Keratinocyte (primary cell): ENCODE measurements around the gene SPATA16. TPM values are rescaled to one million over a fixed set of nuclear protein-coding genes. Genes with fewer than 3 reads are reported as not detected.
"Not testable (repeated sequence)": the region's sequence is repeated elsewhere in the genome, so short reads cannot be mapped to it uniquely, and the experiment has no call there.

Source experiments
- DNase-seq: peaks from one replicate; pipeline ENCODE4 v3.0.0-alpha.2; 2011; ENCODE audit warnings: low read depth, missing footprints, low spot score
- FAIRE-seq: peaks from 2 replicates; lab custom pipeline; 2011; peaks lifted over from hg19 to GRCh38; lab: Jason Lieb, UNC
- H2AFZ ChIP-seq: 2 replicates; pipeline ENCODE4 v1.6.0; 2012; ENCODE audit warnings: low read length, control low read depth, inconsistent platforms; ENCODE audit not compliant: control insufficient read depth
- H3K27ac ChIP-seq: 2 replicates; pipeline ENCODE4 v1.5.1; 2011; ENCODE audit warnings: low read length; ENCODE audit not compliant: control insufficient read depth, insufficient read depth
- H3K27me3 ChIP-seq: 3 replicates; pipeline ENCODE4 v1.6.0; 2011; ENCODE audit warnings: low read length; ENCODE audit not compliant: control insufficient read depth, insufficient read depth; ENCODE audit errors: extremely low read depth
- H3K36me3 ChIP-seq, 2 experiments: 2 replicates in 1 of 2; 3 replicates in 1 of 2; pipeline ENCODE4 v1.5.1; 2011; ENCODE audit warnings: low read length in 2 of 2, mild to moderate bottlenecking in 1 of 2; ENCODE audit not compliant: control insufficient read depth in 2 of 2, insufficient read depth in 2 of 2; ENCODE audit errors: extremely low read depth in 1 of 2
- H3K4me1 ChIP-seq: 3 replicates; pipeline ENCODE4 v1.5.1; 2011; ENCODE audit warnings: low read length; ENCODE audit not compliant: control insufficient read depth, insufficient read depth; ENCODE audit errors: extremely low read depth
- H3K4me2 ChIP-seq: 3 replicates; pipeline ENCODE4 v1.6.0; 2011; ENCODE audit warnings: low read depth, low read length; ENCODE audit not compliant: control insufficient read depth, insufficient read depth; ENCODE audit errors: extremely low read depth
- H3K4me3 ChIP-seq, 3 experiments: fragments of 200-600 bp in 1 of 3; sonication (generic) in 1 of 3; 2 replicates in 2 of 3; 3 replicates in 1 of 3; pipeline ENCODE4 v1.5.1; 2011 to 2016; ENCODE audit warnings: low read length in 3 of 3, mild to moderate bottlenecking in 3 of 3, control low read depth in 2 of 3, inconsistent platforms in 1 of 3, low read depth in 1 of 3, mixed read lengths in 1 of 3, mixed run types in 1 of 3, moderate library complexity in 1 of 3; ENCODE audit not compliant: control insufficient read depth in 2 of 3, insufficient read depth in 2 of 3; ENCODE audit errors: extremely low read depth in 1 of 3
- H3K79me2 ChIP-seq: 2 replicates; pipeline ENCODE4 v1.6.0; 2012; ENCODE audit warnings: low read length; ENCODE audit not compliant: control insufficient read depth, insufficient read depth
- H3K9ac ChIP-seq: 3 replicates; pipeline ENCODE4 v1.6.0; 2011; ENCODE audit warnings: low read length; ENCODE audit not compliant: control insufficient read depth, insufficient read depth; ENCODE audit errors: extremely low read depth
- H3K9me1 ChIP-seq: 3 replicates; pipeline ENCODE4 v1.6.0; 2011; ENCODE audit warnings: low read length; ENCODE audit not compliant: control insufficient read depth, insufficient read depth; ENCODE audit errors: extremely low read depth
- H3K9me3 ChIP-seq: 2 replicates; pipeline ENCODE4 v1.5.1; 2012; ENCODE audit warnings: low read depth, low read length; ENCODE audit not compliant: control insufficient read depth
- H4K20me1 ChIP-seq: 3 replicates; pipeline ENCODE4 v1.6.0; 2011; ENCODE audit warnings: low read length; ENCODE audit not compliant: control insufficient read depth, insufficient read depth; ENCODE audit errors: extremely low read depth
- CTCF ChIP-seq, 3 experiments: IDR thresholded peaks in 1 of 3; conservative IDR thresholded peaks in 1 of 3; optimal IDR thresholded peaks in 1 of 3; 2 replicates in 2 of 3; 3 replicates in 1 of 3; pipeline versions ENCODE3 to v1.5.1; 2011; ENCODE audit warnings: low read length in 3 of 3, mild to moderate bottlenecking in 3 of 3, moderate library complexity in 2 of 3, control low read depth in 1 of 3, inconsistent platforms in 1 of 3; ENCODE audit not compliant: insufficient read depth in 2 of 3; ENCODE audit errors: extremely low read depth in 1 of 3
- EZH2 ChIP-seq: IDR thresholded peaks from one replicate; pipeline ENCODE4 v1.6.1; 2012; ENCODE audit warnings: inconsistent platforms, mild to moderate bottlenecking, low read length, moderate library complexity
- dilution Hi-C: fragments of 300-500 bp; cut with MboI; formaldehyde crosslinking; loops from one replicate; pipeline ENCODE4 v1.7.0; 2020; ENCODE audit warnings: low sequenced_read_pairs; ENCODE audit not compliant: extremely low pct_ligation_motif_present
- polyA plus RNA-seq, 5 experiments: library from polyadenylated mRNA; depleted of rRNA in 3 of 5; stranded (reverse) in 3 of 5; stranded (forward) in 1 of 5; unstranded in 1 of 5; fragments of >200 nt; gene quantifications; 1 replicate in 1 of 5; 2 replicates in 3 of 5; 3 replicates in 1 of 5; pipeline versions ENCODE4 v1.2.1 to v1.2.3, GENCODE V29; 2011 to 2012; ENCODE audit warnings: missing spikeins in 2 of 5, low read depth in 1 of 5, low replicate concordance in 1 of 5

The SPATA16 gene
- polyA plus RNA-seq, 1 donor (not counting 4 experiments of a cell fraction or from before 2014, with no cell fraction given) = not detected

GRCh38 chr3:172882563-172882962, 258.5 kb downstream of the SPATA16 start:
- Histone ChIP-seq H3K4me3 (no peak overlapping the region), H3K79me2 (no peaks in the 10 kb centered on the region), H3K9me3 (no peaks in the 10 kb centered on the region), H2AFZ (no peak overlapping the region), H4K20me1 (no peaks in the 10 kb centered on the region), H3K9me1 (no peaks in the 10 kb centered on the region), H3K27ac (no peak overlapping the region), H3K4me1 (no peaks in the 10 kb centered on the region), H3K36me3 (no peaks in the 10 kb centered on the region), H3K9ac (no peak overlapping the region), H3K27me3 (no peaks in the 10 kb centered on the region), H3K4me2 (no peak overlapping the region)
- TF ChIP-seq EZH2 = no peak
- no peak for TF ChIP-seq CTCF (optimal IDR thresholded peaks at IDR 0.05 in 1 of 3, IDR thresholded peaks at IDR 0.05 in 1 of 3, conservative IDR thresholded peaks at IDR 0.05 in 1 of 3; ENCODE audit: extremely low read depth in 1 of 3, insufficient read depth in 2 of 3, low read length in 3 of 3)
- dilution Hi-C loops = no loop called here
- FAIRE-seq (no peak), DNase-seq (no peak)

GRCh38 chr3:172879381-172879780, 261.7 kb downstream of the SPATA16 start:
- H3K36me3 ChIP-seq, H3K4me2 ChIP-seq, H3K79me2 ChIP-seq, H3K9me1 ChIP-seq, H2AFZ ChIP-seq, H3K4me1 ChIP-seq, H3K27me3 ChIP-seq, H4K20me1 ChIP-seq, H3K9ac ChIP-seq, H3K4me3 ChIP-seq, H3K27ac ChIP-seq, DNase-seq, FAIRE-seq, H3K9me3 ChIP-seq, dilution Hi-C loops: not testable (repeated sequence)

GRCh38 chr3:172877011-172877410, 264.0 kb downstream of the SPATA16 start:
- H3K4me2 ChIP-seq = no peak overlapping the region
- no peaks in the 10 kb centered on the region for H3K9me3 ChIP-seq
- H3K36me3 ChIP-seq = no peaks in the 10 kb centered on the region
- DNase-seq (no peak), FAIRE-seq (no peak)
- H3K27me3 ChIP-seq = no peaks in the 10 kb centered on the region
- no peak overlapping the region for H3K4me3 ChIP-seq
- no peak for TF ChIP-seq EZH2
- no peak for TF ChIP-seq CTCF (optimal IDR thresholded peaks at IDR 0.05 in 1 of 3, IDR thresholded peaks at IDR 0.05 in 1 of 3, conservative IDR thresholded peaks at IDR 0.05 in 1 of 3; ENCODE audit: extremely low read depth in 1 of 3, insufficient read depth in 2 of 3, low read length in 3 of 3)
- no peak overlapping the region for H3K9ac ChIP-seq
- no peaks in the 10 kb centered on the region for H3K4me1 ChIP-seq
- dilution Hi-C loops = no loop called here
- no peaks in the 10 kb centered on the region for H3K79me2 ChIP-seq
- no peaks in the 10 kb centered on the region for H4K20me1 ChIP-seq
- H3K9me1 ChIP-seq = no peaks in the 10 kb centered on the region
- no peak overlapping the region for H2AFZ ChIP-seq
- H3K27ac ChIP-seq = no peak overlapping the region
